Ishikawa (cell line): ENCODE data around the gene FOXN3.

ENCODE experiments used
- CEBPB ChIP-seq: IDR thresholded peaks from 2 replicates; pipeline ENCODE4 v1.6.1; 2012
- CREB1 ChIP-seq: IDR thresholded peaks from 2 replicates; pipeline ENCODE4 v1.6.1; 2012; ENCODE audit warnings: low read depth
- EP300 ChIP-seq: IDR thresholded peaks from 2 replicates; pipeline ENCODE4 v1.6.1; 2012; ENCODE audit warnings: borderline replicate concordance
- FOXM1 ChIP-seq: IDR thresholded peaks from 2 replicates; pipeline ENCODE4 v1.6.1; 2012; ENCODE audit warnings: low read depth, borderline replicate concordance
- MAX ChIP-seq: IDR thresholded peaks from 2 replicates; pipeline ENCODE4 v1.6.1; 2012
- RAD21 ChIP-seq: IDR thresholded peaks from 2 replicates; pipeline ENCODE4 v1.6.1; 2012; ENCODE audit warnings: low read depth
- REST ChIP-seq: IDR thresholded peaks from 2 replicates; pipeline ENCODE4 v1.6.1; 2012; ENCODE audit warnings: low read depth, mild to moderate bottlenecking
- TAF1 ChIP-seq: IDR thresholded peaks from 2 replicates; pipeline ENCODE4 v1.6.1; 2012; ENCODE audit warnings: low read depth, mild to moderate bottlenecking
- YY1 ChIP-seq: IDR thresholded peaks from 2 replicates; pipeline ENCODE4 v1.6.1; 2012; ENCODE audit warnings: low read depth
- ZBTB7A ChIP-seq: IDR thresholded peaks from 2 replicates; pipeline ENCODE4 v1.6.1; 2012; ENCODE audit warnings: low read depth
- TF ChIP-seq, protein P1 (sequence below): IDR thresholded peaks from 2 replicates; pipeline ENCODE4 v1.6.1; 2012

GRCh38 chr14:89444044-89444443, 27.0 kb upstream of the FOXN3 start:
- TF ChIP-seq FOXM1 (no peak), MAX (no peak), REST (no peak), EP300 (no peak), TAF1 (no peak), YY1 (no peak), ZBTB7A (no peak), CEBPB (no peak), CREB1 (no peak), RAD21 (no peak)
- TF ChIP-seq, protein P1, sequence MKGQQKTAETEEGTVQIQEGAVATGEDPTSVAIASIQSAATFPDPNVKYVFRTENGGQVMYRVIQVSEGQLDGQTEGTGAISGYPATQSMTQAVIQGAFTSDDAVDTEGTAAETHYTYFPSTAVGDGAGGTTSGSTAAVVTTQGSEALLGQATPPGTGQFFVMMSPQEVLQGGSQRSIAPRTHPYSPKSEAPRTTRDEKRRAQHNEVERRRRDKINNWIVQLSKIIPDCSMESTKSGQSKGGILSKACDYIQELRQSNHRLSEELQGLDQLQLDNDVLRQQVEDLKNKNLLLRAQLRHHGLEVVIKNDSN: no peak
